Measurements from ENCODE around the gene KIF1C.
"Not testable (repeated sequence)": the region's sequence is repeated elsewhere in the genome, so short reads cannot be mapped to it uniquely, and the experiment has no call there.

Gene KIF1C

DNA sequence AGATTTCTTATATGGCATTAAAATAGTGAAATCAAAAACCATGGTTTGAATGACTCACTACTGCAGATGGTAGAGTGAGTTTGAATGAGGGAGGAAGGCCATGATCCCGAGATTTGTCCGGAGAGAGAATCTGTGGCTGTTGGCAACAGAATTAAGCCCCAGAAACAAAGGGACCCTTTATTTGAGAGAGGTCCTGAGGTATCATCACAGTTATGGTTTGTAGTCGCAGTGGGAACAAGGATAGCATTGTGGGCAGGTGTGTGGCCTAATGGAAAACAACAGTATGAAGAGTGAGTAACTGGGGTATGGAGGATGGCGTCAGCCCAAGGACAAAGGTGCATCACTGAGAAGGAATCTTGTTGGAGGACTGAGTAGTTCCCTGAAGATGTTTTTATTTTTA, 72.0 kb downstream of the KIF1C start:
- H3K27me3 Mint-ChIP-seq: peaks cover 3% of the 10 kb centered on the region
- H3K9me3 Mint-ChIP-seq: no peaks in the 10 kb centered on the region
- no peak for ATAC-seq (ENCODE audit: low read depth)
- no peak overlapping the region for H3K27ac Mint-ChIP-seq
- no peak for DNase-seq (ENCODE audit: low spot score in 2 of 2)
- H3K36me3 Mint-ChIP-seq: no peaks in the 10 kb centered on the region
- no peaks in the 10 kb centered on the region for H3K4me1 Mint-ChIP-seq
- H3K4me3 Mint-ChIP-seq: no peak overlapping the region

DNA sequence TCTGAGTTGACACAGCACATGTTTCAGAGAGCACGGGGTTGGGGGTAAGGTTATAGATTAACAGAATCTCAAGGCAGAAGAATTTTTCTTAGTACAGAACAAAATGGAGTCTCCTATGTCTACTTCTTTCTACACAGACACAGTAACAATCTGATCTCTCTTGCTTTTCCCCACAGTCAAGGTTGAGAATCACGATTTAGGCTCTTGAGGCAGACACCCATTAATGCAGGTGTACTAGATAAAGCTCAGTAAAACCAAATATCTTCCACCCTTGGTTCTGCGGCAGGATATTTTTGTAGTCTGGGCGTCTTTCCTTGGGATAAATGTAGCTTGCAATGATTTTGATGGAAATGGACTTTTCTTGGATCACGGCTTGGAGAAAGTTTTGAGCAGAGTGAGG, 77.7 kb downstream of the KIF1C start:
- not testable (repeated sequence) for H3K9me3 Mint-ChIP-seq; ATAC-seq (ENCODE audit: low read depth); H3K4me3 Mint-ChIP-seq; H3K36me3 Mint-ChIP-seq; H3K27me3 Mint-ChIP-seq; DNase-seq (ENCODE audit: low spot score in 2 of 2); H3K27ac Mint-ChIP-seq
- H3K4me1 Mint-ChIP-seq: peaks cover 13% of the 10 kb centered on the region

DNA sequence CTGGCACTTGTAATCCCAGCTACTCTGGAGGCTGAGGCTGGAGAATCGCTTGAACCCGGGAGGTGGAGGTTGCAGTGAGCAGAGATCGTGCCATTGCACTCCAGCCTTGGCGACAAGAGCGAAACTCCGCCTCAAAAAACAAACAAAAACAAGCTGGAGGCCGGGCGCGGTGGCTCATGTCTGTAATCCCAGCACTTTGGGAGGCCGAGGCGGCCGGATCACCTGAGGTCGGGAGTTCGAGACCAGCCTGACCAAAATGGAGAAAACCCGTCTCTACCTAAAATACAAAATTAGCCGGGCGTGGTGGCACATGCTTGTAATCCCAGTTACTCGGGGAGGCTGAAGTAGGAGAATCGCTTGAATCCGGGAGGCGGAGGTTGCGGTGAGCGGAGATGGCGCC, 79.5 kb downstream of the KIF1C start:
- not testable (repeated sequence) for DNase-seq (ENCODE audit: low spot score in 2 of 2); H3K27me3 Mint-ChIP-seq; ATAC-seq (ENCODE audit: low read depth); H3K9me3 Mint-ChIP-seq; H3K36me3 Mint-ChIP-seq
- Mint-ChIP-seq H3K4me3 (peak overlapping the region; percentile 81), H3K4me1 (peaks cover 18% of the 10 kb centered on the region), H3K27ac (peak overlapping the region; percentile 77)

DNA sequence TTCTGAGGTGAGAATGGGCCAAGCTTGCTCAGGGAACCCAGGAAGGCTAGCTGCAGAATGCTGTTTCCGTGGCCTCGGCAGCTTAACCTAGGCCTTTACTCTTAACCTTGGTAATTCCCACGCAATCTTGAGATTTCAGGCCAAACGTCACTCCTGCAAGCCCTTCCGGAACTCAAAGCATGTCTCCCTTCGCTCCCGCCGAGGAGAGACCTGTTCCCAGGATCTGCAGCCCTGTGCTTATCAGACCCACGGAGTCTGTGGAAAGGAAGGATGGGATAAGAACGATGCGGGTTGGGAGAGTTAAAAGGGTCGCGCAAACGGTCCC, 80.0 kb downstream of the KIF1C start:
- H3K27me3 Mint-ChIP-seq: no peaks in the 10 kb centered on the region
- no peaks in the 10 kb centered on the region for H3K9me3 Mint-ChIP-seq
- H3K4me3 Mint-ChIP-seq: peak overlapping the region; percentile 81
- peaks cover 18% of the 10 kb centered on the region for H3K4me1 Mint-ChIP-seq
- H3K36me3 Mint-ChIP-seq: peaks cover 11% of the 10 kb centered on the region
- DNase-seq (ENCODE audit: low spot score in 2 of 2): no peak
- ATAC-seq (ENCODE audit: low read depth): no peak
- peak overlapping the region; percentile 77 for H3K27ac Mint-ChIP-seq

All from memory B cell (primary cell).